NCI-H510A treated with DMSO at 0.1 percent for 48 hours (cell line): ENCODE measurements around the gene DYNLT2.
"Not testable (repeated sequence)": the region's sequence is repeated elsewhere in the genome, so short reads cannot be mapped to it uniquely, and the experiment has no call there.

Experiments
- DNase-seq: peaks from one replicate; lab custom pipeline; 2025; lab: John Stamatoyannopoulos, UW

DYNLT2 gene

GRCh38 chr6:169783971-169784820 lies 32.8 kb upstream of the DYNLT2 start:
- no peak for DNase-seq

GRCh38 chr6:169783401-169783800 lies 32.0 kb upstream of the DYNLT2 start:
- DNase-seq = no peak

DNA sequence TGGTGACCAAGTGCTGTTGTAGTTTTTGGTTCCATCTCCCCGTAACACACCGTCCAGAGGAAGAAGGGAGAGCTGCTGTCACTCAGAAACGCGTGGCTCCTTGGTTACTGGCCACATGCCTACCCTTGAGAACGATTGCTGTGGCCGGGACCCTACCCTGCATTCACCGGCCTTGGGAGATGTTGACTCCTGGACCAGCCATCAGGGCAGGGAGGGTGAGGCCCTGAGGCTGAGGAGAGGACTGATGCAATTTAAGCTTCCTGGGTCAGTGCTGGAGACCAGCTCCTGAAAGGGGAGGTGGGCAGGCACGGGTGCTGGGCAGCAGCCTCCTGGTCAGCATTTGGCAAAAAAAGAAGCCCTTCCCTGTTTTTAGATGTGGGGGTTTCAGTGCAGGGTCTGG lies 31.6 kb upstream of the DYNLT2 start:
- DNase-seq = no peak

- no peak for DNase-seq
These were observed 29.3 kb upstream of the DYNLT2 start for GRCh38 chr6:169780571-169781091.

GRCh38 chr6:169779896-169780295 lies 28.5 kb upstream of the DYNLT2 start:
- DNase-seq = no peak

- no peak for DNase-seq
These were observed 27.9 kb upstream of the DYNLT2 start for GRCh38 chr6:169779092-169779815.

DNA sequence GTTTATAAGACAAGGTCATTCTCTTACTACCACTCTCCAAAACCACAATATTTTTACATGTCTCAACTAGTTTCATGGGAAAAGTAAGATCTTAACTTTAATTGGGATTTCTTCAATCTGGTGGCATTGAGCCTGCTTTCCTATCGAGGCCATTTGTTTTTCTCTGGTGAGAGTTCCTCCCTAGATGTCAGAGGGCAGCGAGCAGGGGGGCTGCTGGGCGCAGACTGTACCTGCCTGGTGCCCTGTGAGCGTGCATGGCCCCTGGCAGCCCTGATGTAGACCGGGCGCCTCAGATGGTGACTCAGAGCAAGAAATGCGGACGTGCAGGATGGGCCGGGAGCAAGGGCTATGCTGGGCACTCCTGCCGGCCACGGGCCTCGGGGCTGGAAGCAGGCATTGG lies 27.3 kb upstream of the DYNLT2 start:
- no peak for DNase-seq

DNA sequence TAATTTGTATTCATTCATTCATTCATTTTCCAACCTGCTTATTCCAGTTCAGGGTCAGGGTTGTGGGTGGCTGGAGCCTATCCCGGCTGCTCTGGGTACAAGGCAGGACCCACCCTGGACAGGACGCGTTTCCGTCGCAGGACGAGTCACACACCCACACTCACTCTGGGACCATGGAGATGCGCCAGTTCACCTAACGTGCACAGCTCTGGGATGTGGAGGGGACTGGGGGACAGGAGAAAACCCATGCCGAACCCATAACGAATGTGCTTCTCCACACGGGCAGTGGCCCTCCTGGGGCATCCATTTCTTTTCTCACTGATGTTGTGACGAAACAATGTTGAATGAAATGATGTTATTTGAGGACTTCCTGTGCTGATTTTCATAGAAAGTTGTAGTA lies 26.5 kb upstream of the DYNLT2 start:
- no peak for DNase-seq

GRCh38 chr6:169776379-169776778 lies 25.0 kb upstream of the DYNLT2 start:
- DNase-seq = no peak

DNA sequence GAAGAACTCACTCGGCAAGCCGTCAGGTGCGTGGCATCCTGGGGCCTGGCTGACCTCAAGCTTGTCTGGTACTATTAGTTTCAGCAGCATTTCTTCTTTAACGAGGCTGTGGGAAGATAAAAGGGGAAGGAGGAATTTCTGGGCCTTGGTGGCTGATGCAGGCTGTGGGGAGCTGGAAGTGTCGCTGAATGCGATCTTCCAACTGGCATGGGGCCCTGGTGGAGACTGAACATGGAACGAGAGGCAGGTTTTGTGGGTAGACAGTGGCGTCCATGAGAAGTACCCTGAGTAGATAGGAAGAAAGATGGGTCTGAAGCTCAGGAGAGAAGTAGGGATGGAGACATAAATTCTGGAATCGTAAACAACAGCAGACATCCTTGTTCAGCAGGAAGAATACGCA lies 23.9 kb upstream of the DYNLT2 start:
- DNase-seq = no peak

GRCh38 chr6:169774347-169774746 lies 23.0 kb upstream of the DYNLT2 start:
- DNase-seq = no peak

DNA sequence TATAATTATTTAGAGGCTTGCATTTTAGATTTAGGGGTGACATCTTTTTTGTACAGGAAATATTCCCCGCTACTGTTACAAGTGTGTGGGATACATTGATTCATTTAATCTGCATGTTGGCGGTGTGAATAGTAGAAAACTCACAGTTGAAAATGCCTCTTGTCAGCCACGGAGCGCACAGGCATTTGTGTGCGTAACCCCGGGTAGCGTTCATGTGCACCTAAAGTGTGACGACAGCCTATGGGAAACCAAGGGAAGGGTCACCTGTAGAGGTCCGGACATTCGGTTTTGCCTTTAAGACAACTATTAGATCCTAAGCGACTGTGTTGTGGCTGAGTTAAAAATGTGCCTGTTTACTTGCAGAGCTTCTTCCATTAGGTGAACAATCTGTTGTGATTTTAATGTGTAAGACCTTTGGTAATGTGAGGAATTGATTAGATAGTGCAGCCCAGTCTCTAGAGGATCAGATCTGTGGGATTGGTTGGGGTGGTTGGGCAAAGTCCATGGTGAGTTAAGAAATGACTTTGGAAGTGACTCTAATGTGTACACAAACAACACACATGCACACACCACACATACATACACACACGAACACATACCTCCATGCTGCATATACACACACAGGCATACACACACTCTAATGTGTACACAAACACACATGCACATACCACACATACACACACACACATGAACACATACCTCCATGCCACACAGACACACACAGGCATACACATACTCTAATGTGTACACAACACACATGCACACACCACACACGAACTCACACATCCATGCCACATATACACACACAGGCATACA lies 15.8 kb upstream of the DYNLT2 start:
- DNase-seq = no peak

GRCh38 chr6:169766232-169766631 lies 14.9 kb upstream of the DYNLT2 start:
- no peak for DNase-seq

DNA sequence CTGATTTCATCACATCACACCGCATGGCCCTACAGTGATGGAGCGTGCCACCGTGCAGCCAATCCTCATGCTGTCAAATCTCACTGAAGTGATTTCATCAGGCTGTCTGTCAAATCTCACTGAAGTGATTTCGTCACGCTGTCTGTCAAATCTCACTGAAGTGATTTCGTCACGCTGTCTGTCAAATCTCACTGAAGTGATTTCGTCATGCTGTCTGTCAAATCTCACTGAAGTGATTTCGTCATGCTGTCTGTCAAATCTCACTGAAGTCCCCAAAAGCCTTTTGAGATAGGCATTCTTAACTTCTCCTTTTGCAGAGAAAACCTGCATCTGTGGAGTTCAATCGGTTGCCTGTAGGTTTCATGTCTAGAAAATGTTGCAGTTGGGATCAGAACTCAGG lies 14.4 kb upstream of the DYNLT2 start:
- not testable (repeated sequence) for DNase-seq

DNA sequence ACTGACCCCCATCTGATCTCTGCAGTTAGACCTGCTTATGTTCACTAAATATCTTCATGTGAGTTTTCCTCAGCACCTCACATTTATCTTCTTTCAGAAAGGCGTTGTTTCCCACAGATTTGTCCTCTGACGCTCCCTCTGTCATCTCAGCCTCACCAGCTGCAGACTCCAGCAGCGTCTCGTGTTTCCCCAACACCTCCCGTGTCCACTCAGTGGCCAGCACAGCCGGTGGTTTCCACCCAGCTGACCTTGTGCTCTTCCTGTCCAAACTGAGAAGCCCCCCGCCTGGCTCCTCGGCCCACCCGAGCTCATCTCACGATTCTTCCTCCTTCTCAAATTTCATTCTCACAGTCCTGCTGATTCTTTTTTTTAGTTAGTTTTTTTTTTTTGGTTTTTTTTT lies 12.5 kb upstream of the DYNLT2 start:
- DNase-seq = no peak

DNA sequence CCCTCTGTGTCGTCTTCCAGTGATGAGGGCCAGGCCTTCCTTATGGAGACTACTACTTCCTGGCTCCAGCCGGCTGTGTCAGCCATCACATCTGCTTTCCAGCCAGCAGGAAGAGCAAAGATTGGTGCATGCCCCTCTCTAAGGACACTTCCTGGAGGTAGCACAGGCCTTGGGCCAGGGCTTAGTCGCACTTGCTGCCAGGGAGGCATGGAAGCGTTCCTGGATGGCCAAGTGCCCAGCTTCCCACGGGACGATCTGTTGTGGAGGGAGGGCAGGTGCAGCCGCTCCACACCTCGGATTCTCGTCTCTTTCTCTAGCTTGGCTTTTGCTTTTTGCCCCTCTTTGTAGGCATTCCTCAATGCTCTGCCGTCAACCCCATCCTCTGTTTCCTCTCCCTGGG lies 11.9 kb upstream of the DYNLT2 start:
- DNase-seq = no peak

DNA sequence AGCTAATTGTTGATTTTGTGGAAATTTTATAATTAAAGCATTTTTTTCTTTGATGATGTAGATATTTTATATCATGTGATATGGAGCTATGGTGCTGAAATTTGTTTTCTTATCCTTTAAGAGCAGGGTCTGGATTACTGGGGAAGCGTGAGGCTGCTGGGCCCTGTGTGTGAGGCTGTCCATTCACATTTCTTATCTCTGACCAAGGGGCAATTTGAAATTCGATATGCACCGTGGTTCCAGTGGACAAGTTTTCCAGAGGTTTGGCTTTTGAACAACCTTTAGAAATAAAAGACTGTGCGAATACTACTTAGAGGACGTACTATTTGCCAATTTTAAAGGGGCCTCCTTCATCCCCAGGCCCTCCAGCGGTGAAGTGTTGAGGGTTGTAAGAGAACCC lies 3.8 kb upstream of the DYNLT2 start:
- DNase-seq = no peak

DNA sequence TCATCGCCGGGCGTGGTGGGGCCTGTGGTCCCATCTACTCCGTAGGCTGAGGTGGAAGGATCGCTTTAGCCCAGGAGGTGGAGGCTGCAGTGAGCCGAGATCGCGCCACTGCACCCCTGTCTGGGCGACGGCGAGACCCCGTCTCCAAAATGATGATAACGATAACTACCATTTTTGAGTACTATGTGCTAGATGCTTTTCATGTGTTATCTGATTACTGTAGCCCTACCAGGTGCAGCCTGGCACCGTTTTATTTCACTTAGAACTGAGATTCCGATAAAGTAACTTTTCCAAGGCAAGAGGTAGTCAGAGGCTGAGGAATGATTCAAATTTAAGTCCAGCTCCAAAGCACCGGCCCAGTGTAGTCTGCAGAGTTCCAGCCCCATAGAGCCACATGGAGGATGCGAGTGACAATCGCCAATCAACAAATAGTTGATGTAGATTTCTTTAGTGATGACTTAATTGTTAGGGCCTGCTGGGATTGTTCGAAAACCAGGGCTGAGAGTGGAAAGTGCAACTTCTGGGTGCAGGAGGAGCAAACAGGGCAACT lies 777 bp upstream of the DYNLT2 start:
- no peak for DNase-seq

- DNase-seq = no peak
These were observed 4.8 kb downstream of the DYNLT2 start for GRCh38 chr6:169746556-169746955.

DNA sequence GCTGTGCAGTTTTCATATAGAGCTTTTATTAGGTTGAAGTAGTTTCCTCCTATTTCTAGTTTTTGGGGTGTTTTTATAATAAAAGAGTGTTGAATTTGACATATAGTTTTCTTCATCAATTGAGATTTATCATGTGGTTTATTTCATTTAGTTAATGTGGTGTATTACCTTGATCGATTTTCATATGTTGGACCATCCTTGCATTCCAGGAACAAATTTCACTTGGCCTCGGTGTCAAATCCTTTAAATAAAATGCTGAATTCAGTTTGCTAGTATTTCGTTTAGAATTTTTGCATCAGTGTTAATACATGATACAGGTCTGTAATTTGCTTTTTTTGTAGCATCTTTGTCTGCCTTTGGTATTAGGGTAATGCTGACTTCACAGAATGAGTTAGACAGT lies 6.0 kb downstream of the DYNLT2 start:
- no peak for DNase-seq

GRCh38 chr6:169741344-169741743 lies 10.0 kb downstream of the DYNLT2 start:
- no peak for DNase-seq

DNA sequence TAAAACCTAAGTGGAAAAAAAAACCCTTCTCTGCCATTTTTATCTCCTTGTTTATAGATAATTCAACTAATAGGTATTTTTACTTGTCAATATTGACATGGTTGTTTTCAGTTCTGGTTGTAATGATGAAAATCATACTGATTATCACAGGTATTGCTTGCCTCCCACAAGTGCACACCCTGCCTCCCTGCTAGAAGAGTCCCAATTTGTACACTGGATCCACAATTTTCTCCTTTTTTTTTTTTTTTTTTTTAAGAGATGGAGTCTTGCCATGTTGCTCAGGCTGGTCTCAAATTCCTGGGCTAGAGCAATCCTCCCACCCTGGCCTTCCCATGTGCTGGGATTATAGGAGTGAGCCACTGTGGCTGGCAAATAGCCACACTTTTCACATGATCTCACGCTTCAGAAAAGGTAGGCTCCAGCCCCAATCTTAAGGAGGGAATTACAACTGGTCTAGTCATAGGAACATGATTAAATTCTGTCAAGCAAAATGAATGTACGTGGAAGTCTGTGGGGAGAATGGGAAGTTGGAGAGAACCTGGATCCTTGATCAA lies 12.3 kb downstream of the DYNLT2 start:
- no peak for DNase-seq
